Activated T-cell treated with anti-CD3 and anti-CD28 coated beads, Interleukin-2, amount 50 U/mL, for 24 hours (primary cell): ENCODE results near the gene S100A5.

Experiments
- DNase-seq: peaks from one replicate; pipeline ENCODE4 v3.0.0-alpha.2; 2020
- H3K27ac Mint-ChIP-seq: 2 replicates; pipeline ENCODE4 v1.8.0; 2020; ENCODE audit warnings: mild to moderate bottlenecking, mixed read lengths
- H3K27me3 Mint-ChIP-seq: 2 replicates; pipeline ENCODE4 v1.8.0; 2020; ENCODE audit warnings: mixed read lengths
- H3K36me3 Mint-ChIP-seq: 2 replicates; pipeline ENCODE4 v1.8.0; 2020; ENCODE audit warnings: low read depth, mixed read lengths
- H3K4me1 Mint-ChIP-seq: 2 replicates; pipeline ENCODE4 v1.8.0; 2020; ENCODE audit warnings: low read depth, mixed read lengths
- H3K4me3 Mint-ChIP-seq: 2 replicates; pipeline ENCODE4 v1.8.0; 2020; ENCODE audit warnings: mild to moderate bottlenecking, moderate library complexity, mixed read lengths
- H3K9me3 Mint-ChIP-seq: 2 replicates; pipeline ENCODE4 v1.8.0; 2020; ENCODE audit warnings: mixed read lengths

S100A5 gene

GRCh38 chr1:153560771-153561465, 20.2 kb upstream of the S100A5 start:
- Mint-ChIP-seq H3K4me3 (no peak overlapping the region), H3K27me3 (no peaks in the 10 kb centered on the region), H3K9me3 (no peaks in the 10 kb centered on the region), H3K36me3 (no peaks in the 10 kb centered on the region), H3K27ac (peak overlapping the region; percentile 40), H3K4me1 (peaks cover 8% of the 10 kb centered on the region)
- DNase-seq = no peak

DNA sequence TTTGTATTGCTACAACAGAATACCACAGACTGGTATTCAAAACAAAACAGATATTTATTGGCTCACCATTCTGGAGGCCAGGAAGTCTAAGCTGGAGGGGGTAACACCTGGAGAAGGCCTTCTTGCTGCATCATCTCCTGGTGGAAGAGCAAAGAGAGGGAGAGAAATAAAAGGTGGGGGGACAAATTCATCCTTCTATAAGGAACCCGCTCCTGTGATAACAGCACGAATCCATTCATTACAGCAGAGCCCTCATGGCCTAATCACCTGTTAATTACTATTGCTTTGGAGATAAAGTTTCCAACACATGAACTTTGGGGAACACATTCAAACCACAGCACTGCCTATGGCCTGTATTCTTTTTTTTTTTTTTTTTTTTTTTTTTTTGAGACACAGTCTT, 19.5 kb upstream of the S100A5 start:
- H3K9me3 Mint-ChIP-seq = no peaks in the 10 kb centered on the region
- peaks cover 1% of the 10 kb centered on the region for H3K4me1 Mint-ChIP-seq
- no peak for DNase-seq
- no peaks in the 10 kb centered on the region for H3K36me3 Mint-ChIP-seq
- H3K27me3 Mint-ChIP-seq = no peaks in the 10 kb centered on the region
- H3K27ac Mint-ChIP-seq = no peak overlapping the region
- H3K4me3 Mint-ChIP-seq = no peak overlapping the region

DNA sequence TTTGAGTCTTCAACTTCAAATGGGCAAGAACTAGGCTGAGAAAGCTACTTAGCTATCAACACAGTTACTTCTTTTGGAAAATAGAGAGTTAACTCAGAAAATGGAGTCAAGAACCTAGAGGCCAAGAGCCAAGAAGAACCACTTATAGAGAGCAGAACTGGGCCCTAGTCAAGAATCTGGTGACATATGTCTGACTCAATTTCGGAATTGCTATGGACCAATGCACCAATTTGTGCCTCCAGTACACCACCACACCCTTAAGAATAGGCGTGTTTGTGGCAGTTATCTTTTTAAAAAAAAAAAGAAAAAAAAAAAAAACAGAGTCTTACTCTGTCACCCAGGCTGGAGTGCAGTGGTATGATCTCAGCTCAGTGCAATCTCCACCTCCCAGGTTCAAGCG, 17.1 kb upstream of the S100A5 start:
- Mint-ChIP-seq H3K9me3 (no peaks in the 10 kb centered on the region), H3K27ac (no peak overlapping the region), H3K27me3 (no peaks in the 10 kb centered on the region), H3K4me1 (no peaks in the 10 kb centered on the region), H3K4me3 (no peak overlapping the region), H3K36me3 (no peaks in the 10 kb centered on the region)
- no peak for DNase-seq

GRCh38 chr1:153556348-153556747, 15.6 kb upstream of the S100A5 start:
- DNase-seq = no peak
- Mint-ChIP-seq H3K4me1 (no peaks in the 10 kb centered on the region), H3K9me3 (no peaks in the 10 kb centered on the region), H3K36me3 (no peaks in the 10 kb centered on the region), H3K27me3 (no peaks in the 10 kb centered on the region), H3K4me3 (no peak overlapping the region), H3K27ac (no peak overlapping the region)

DNA sequence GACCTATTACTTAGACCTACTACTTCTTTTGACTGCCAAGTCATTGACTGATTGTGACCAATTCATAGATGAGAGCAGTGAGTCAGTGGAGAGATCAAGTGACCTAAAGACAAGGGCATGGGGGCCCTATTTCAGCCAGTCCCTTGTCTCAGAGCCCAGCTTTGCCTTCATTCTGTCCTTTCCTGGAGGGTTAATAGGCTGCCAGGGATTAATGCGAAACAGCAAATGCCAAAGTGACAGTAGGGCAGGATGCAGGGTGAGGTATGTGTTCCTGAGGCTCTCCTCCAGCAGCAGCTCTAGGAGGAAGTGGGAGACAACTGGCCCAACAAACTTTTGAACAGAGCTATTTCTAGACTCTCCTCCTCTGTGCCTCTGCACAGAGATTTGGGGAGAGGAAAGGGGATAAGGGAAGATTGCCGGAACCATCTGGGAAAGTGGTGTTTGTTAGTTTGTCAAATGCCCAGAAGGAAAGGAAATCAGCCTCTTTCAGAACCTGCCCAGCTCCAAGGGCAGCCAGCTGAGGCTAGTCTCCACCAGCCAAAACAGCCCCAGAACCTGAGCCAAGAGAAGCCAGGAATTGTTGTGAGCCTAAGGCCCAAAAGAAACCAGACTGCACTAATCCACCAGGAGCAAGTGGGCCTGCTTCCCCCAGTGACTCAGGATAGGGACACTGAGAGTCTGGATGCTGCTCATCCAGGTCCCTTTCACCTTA, 13.3 kb upstream of the S100A5 start:
- no peaks in the 10 kb centered on the region for H3K4me1 Mint-ChIP-seq
- H3K27me3 Mint-ChIP-seq = no peaks in the 10 kb centered on the region
- H3K4me3 Mint-ChIP-seq = no peak overlapping the region
- no peak for DNase-seq
- H3K9me3 Mint-ChIP-seq = no peaks in the 10 kb centered on the region
- no peak overlapping the region for H3K27ac Mint-ChIP-seq
- no peaks in the 10 kb centered on the region for H3K36me3 Mint-ChIP-seq

DNA sequence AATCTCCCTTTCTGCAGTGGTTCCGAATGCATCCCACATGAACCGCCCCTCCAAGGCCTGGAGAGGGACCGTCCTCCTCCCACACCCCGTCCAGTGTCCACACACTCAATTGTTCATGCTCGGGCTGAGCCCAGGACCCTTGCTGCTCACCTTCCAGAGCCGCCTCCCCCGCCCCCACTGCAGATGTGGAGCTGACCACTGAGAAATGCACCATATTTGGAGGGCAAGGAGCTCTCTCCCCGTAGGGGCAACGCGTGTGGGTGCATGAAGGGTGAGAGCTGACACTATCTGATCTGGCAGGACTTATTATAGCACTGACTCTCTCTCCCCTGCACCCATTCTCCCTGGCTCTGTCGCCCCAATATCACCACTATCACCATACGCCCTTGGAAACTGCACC, 12.4 kb upstream of the S100A5 start:
- Mint-ChIP-seq H3K4me3 (no peak overlapping the region), H3K27me3 (no peaks in the 10 kb centered on the region), H3K36me3 (no peaks in the 10 kb centered on the region), H3K4me1 (peaks cover 7% of the 10 kb centered on the region), H3K27ac (no peak overlapping the region), H3K9me3 (no peaks in the 10 kb centered on the region)
- no peak for DNase-seq

- Mint-ChIP-seq H3K27me3 (no peaks in the 10 kb centered on the region), H3K4me1 (peaks cover 9% of the 10 kb centered on the region), H3K4me3 (no peak overlapping the region), H3K36me3 (no peaks in the 10 kb centered on the region), H3K9me3 (no peaks in the 10 kb centered on the region), H3K27ac (no peak overlapping the region)
- DNase-seq = no peak
These were observed 11.6 kb upstream of the S100A5 start for GRCh38 chr1:153552335-153552734.

DNA sequence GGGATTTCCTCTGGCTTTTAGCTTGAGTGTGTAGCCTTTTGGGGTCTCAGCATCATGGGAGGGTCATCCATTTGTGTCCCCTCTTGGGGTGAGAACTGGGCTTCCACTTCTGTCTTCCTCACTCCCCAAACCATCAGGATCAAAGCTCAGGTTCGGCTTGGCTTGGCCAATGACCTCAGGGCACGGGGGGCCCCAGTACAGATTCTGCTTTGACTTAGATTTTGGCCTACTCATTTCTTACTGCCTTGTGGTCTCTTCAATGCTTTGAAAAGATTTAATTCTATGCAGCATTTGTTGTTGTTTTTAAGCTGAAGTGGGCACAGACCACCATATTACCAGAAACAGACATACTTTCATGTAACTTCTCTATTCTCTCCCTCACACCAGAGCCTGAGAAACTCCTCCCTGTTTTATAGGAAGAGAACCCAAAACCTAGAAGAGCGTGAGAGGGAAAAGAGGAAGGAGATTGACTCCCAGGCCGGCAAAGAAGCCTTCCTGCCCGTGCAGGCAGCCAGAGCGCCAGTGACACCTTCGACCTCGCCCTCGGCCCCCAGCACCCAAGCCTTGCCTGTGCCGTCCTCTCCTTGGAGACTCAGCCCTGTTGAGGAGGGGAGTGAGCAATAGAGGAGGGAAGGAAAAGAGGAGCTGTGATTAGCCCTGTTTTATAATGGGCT, 10.2 kb upstream of the S100A5 start:
- no peaks in the 10 kb centered on the region for H3K36me3 Mint-ChIP-seq
- no peaks in the 10 kb centered on the region for H3K27me3 Mint-ChIP-seq
- H3K4me1 Mint-ChIP-seq = peaks cover 17% of the 10 kb centered on the region
- no peak for DNase-seq
- H3K27ac Mint-ChIP-seq = no peak overlapping the region
- no peak overlapping the region for H3K4me3 Mint-ChIP-seq
- H3K9me3 Mint-ChIP-seq = no peaks in the 10 kb centered on the region

- DNase-seq = no peak
- Mint-ChIP-seq H3K4me3 (no peak overlapping the region), H3K27me3 (no peaks in the 10 kb centered on the region), H3K36me3 (no peaks in the 10 kb centered on the region), H3K4me1 (peaks cover 23% of the 10 kb centered on the region), H3K27ac (no peak overlapping the region), H3K9me3 (no peaks in the 10 kb centered on the region)
These were observed 9.6 kb upstream of the S100A5 start for GRCh38 chr1:153550398-153550758.

DNA sequence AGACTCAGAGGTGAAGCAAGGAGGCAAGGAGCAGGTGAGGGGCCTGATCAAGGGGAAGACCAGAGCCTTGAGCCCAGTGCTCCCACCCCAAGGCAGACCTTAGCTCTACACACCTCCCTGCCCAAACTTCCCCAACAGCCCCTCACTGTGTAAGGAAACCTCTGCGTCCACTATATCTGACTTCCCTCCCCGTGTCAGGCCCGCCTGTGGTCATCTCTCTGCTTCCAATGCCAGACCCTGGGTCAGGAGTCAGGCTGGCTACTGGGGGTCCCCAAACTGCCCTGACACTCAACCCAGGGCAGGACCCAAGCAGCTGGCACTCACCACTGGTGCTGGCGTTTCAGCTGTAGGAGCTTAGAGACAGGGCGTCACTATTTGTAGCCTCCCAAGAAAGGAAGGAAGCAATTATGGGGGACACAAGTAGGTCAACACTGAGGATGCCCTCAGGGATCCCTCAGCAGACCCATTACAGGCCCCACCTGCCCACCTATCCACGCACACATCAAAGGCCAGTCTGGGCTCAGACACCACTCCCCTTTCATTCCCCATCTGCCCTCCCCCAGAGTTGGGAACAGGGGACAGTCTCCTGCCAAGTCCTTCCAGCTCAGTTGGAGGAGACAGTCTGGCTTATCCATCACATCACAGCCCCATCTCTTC, 9.1 kb upstream of the S100A5 start:
- no peaks in the 10 kb centered on the region for H3K9me3 Mint-ChIP-seq
- H3K36me3 Mint-ChIP-seq = peaks cover 2% of the 10 kb centered on the region
- peaks cover 28% of the 10 kb centered on the region for H3K4me1 Mint-ChIP-seq
- DNase-seq = no peak
- H3K27me3 Mint-ChIP-seq = no peaks in the 10 kb centered on the region
- H3K27ac Mint-ChIP-seq = no peak overlapping the region
- H3K4me3 Mint-ChIP-seq = no peak overlapping the region

DNA sequence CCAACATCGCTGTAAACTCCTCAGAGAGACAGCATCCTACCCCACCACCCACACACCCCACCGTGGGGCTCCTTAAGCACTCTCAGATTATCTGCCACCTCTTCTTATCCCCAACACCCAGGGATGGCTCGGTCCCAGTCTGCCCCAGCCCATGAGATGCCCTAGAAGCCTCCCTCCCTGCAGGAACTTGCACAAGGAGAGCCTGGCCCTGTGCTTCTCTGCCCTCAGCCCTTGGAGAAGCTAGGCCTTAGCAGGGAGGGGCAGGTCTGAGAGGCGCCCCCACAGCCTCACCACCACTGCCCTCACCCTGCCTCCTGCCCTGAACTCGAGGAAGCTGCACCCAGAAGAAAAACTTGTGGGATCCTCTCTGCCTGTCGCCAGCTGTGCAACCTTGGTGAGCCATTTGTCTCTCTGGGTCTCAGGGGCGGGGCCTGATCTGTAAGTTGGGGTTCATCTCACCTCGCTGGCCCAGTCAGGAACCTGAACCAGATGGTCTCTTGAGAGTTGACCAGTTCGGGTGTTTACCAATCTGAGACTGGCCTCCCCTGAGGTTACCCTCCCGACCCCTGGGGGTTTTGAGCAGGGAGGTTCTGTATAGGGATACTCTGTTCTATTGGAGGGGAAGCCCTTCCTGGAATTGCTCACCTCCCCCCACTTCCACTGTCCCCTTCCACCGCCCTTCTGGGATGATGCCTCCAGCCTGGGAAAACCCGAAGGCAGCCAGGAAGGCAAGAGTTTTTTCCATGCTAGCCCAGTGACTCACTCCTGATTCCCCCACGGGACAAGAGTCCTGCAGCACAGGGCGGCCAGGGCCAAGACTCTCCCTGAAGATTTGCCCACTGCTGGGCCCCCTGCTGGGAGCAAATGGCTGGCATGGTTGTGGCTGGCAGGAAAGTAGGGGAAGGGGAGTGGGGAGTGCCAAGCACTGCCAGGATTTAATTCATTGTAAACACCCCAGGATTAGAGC, 8.3 kb upstream of the S100A5 start, which contains the start of gene S100A3:
Gene S100A3 (minus strand): TSS at position 537 of the 967 bp plus-strand sequence. CDS start 773 bp downstream, outside the sequence.
- peaks cover 37% of the 10 kb centered on the region for H3K4me1 Mint-ChIP-seq
- no peaks in the 10 kb centered on the region for H3K27me3 Mint-ChIP-seq
- peaks cover 10% of the 10 kb centered on the region for H3K36me3 Mint-ChIP-seq
- H3K27ac Mint-ChIP-seq = no peak within 1 kb of the TSS
- H3K9me3 Mint-ChIP-seq = no peaks in the 10 kb centered on the region
- no peak within 1 kb of the TSS for H3K4me3 Mint-ChIP-seq
- DNase-seq = no peak

DNA sequence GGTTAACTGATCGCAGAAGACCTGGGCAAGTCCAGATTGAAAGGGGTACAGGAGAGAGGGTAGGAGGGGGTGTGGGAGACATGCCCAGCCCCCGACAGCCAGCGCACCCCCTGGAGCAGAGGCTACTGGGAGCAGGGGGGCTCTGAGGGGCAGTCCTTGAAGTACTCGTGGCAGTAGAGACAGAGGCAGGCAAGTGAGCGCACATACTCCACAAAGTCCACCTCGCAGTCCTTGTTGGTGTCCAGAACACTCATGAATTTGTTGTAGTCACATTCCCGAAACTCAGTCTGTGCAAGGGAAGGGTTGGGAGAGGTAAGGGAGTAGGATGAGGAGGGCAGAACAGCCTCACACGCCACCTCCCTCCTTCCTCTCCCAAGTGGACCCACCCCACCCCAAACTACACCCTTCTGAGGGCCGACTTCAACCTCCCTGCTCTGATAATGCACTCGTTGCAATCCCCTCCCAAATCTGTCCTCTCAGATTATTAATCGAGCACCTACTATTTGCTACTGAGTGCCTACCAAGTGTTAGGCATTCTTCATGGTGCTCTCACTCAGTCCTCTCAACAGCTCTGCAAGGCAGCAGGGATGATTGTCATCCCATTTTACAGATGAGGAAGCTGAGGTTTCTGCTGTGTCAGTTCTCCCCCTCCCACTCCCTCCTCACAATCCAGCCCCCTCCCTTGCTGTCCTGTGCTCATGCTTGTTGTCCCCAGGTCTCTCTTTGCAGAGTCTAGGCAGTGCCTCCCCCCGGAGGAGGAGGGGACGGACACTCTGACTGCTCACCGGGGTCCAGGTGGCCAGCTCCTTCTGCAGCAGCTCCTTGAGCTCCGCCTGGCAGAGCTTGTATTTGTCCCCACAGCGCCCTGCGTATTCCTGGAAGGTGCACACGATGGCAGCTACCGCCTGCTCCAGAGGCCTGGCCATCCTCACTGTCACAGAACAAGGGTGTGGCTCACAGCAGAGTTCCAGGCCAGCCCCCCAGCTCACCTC, 7.1 kb upstream of the S100A5 start:
- H3K9me3 Mint-ChIP-seq = no peaks in the 10 kb centered on the region
- DNase-seq = no peak
- no peaks in the 10 kb centered on the region for H3K27me3 Mint-ChIP-seq
- H3K4me1 Mint-ChIP-seq = peaks cover 48% of the 10 kb centered on the region
- no peak overlapping the region for H3K4me3 Mint-ChIP-seq
- peaks cover 22% of the 10 kb centered on the region for H3K36me3 Mint-ChIP-seq
- no peak overlapping the region for H3K27ac Mint-ChIP-seq
